8988T (cell line): Measurements from ENCODE around the gene CNNM4.
A peak's percentile ranks its signal among the peaks of the same experiment; 100 is the strongest.

Experiments
- DNase-seq: peaks from one replicate; pipeline ENCODE4 v3.0.0; 2011

The CNNM4 gene

GRCh38 chr2:96815326-96816126, 54.8 kb downstream of the CNNM4 start:
- DNase-seq, result peak; percentile 64

DNA sequence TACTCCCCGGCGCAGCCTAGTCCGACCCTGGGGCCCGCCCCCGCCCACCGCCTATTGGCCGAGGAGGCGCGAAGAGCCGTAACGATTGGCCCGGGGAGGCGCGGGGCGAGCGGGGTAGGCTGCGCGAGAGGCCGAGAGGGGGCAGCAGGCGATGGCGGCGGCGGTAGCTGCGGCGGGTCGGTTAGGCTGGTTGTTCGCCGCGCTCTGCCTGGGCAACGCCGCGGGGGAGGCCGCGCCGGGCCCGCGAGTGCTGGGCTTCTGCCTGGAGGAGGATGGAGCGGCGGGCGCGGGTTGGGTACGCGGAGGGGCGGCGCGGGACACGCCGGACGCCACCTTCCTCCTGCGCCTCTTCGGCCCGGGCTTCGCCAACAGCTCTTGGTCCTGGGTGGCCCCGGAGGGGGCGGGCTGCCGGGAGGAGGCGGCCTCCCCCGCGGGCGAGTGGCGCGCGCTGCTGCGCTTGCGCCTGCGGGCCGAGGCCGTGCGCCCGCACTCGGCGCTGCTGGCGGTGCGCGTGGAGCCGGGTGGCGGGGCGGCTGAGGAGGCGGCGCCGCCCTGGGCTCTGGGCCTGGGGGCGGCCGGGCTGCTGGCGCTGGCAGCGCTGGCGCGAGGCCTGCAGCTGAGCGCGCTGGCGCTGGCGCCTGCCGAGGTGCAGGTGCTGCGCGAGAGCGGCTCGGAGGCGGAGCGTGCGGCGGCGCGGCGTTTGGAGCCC, 55.6 kb downstream of the CNNM4 start, which contains the start of gene CNNM3:
TSS of gene CNNM3 (plus strand) at position 142 of the 709 bp plus-strand sequence. CDS start at position 152, 10 bp downstream.
- DNase-seq, result peak; percentile 99

- no peak for DNase-seq
Observed at GRCh38 chr2:96816836-96817702, 56.4 kb downstream of the CNNM4 start.

DNA sequence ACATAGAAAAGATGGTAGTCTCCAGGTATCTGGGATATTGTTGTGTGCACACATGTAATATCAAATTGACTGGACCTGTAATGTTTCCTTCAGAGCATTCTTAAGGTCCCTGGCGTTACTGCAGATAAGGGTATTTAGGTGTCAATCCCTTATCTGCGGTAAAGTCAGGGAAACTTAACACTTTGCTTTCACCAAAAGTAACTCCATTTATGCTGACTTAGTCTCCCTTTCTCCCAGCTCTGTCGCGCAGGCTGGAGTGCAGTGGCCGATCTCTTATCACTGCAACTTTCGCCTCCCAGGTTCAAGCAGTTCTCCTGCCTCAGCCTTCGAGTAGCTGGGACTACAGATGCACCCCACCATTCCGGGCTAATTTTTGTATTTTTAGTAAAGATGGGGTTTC, 57.2 kb downstream of the CNNM4 start:
- DNase-seq, result no peak

DNA sequence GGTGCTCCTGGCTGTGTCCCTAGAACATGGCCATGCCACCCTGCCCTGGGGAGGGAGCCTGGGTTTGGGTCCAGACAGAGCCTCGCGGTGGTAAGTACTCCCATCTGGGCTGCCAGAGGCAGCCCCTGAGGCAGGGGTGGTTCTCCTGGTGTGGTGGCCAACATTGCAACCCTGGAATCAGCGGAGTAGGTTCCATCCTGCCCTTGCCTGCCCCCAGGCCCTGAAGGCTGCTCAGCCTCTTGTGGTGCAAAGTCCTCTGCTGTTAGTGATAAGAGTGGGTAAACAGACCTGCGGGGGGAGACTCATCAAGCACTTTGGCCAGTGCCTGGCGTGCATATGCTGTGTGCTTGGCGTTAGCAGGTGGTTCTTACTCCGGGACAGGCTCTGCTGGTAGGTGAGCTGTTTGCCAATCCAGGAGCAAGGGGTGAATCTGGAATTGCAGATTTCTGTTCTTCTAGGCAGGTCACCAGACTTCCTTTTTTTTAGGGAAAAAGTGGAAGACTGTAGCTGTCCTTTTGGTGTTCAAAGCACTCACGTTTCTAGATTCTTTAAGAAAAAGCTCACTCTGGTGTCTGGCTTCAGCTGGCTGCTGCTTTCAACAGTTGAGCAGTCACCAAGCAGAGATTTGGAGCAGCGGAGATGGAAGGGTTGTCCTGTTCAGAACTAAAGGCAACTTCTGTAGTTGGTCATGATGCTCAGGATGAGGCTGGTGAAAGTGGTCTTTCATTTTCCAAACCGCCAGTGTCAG, 58.6 kb downstream of the CNNM4 start:
- no peak for DNase-seq

GRCh38 chr2:96819876-96820511, 59.3 kb downstream of the CNNM4 start:
- no peak for DNase-seq

- DNase-seq, result no peak
Observed at GRCh38 chr2:96821113-96821675, 60.5 kb downstream of the CNNM4 start.

DNA sequence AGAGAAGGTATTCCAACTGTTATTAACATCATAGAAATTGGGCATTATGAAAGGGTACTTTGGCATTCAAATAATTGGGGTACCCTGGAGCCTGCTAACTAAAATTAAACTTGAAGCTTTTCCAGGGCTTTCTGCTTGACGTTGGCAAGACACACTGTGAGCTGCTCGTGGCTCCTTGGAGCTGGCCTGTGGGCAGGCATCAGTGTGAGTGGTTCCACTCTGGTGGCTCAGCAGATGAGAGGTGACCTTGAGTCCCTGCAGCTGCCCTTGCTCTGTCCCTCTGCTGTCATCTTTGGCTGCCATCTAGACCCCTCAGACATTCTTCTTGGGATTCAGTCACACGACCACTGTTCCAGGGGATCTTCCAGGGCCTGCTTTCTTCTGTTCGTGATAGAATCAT, 62.1 kb downstream of the CNNM4 start:
- DNase-seq, result no peak

DNA sequence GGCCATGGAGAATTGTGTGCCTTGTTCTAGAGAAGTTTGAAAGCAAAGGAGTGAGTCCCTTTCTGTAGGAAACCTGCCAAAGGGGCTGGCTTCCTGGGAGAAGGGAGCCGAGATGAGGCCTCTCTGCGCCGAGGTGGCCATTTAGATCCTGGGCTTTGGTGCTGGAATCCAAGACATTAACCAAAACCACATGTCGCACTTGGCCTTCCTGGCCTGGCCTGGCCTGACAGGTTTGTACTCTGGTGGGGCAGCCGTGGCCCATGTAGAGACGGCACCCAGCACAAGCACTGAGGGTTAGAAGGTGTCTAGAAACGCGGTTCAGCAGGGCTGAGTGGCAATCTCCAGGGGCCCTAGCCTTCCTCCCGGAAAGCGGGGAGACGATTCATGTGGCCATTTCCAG, 62.5 kb downstream of the CNNM4 start:
- no peak for DNase-seq

DNA sequence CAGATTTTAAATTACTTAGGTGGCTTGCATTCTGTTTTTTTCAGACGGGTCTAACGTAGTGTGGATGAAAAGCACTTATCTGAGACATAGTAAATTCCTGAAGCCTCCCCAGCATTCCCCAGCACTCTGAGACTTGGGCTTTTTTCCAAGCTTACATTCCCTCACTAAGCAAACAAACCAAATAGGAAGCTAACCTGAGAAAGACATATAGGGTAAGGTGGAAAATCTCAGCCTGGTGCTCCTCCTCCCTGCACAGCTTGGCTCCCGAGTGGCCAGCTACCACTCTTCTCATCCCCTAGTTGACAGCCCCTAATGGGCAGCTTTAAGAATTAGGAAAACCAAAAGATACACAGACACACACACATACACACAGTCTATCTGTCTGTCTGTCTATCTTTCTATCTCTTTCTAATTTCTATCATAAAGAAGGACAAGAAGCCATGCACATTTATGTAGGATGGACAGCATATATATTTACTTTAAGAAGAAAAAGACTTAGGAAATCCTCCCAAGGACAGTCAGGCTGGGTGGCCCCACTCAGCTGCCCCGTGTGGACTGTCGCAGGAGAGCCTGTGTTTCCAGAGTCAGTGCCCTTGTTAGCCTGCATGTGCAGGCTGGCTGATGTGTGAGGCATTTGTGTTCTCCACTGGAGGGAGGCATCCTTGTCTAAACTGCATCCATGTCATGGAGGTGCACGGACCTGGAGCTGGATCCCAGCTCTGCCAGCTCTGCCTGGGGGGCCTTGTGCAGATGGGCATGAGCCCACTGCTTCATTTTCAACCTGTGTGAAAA, 63.6 kb downstream of the CNNM4 start:
- DNase-seq, result no peak

- DNase-seq, result no peak
Observed at GRCh38 chr2:96825057-96825456, 64.4 kb downstream of the CNNM4 start.

GRCh38 chr2:96826546-96827278, 66.0 kb downstream of the CNNM4 start:
- no peak for DNase-seq

DNA sequence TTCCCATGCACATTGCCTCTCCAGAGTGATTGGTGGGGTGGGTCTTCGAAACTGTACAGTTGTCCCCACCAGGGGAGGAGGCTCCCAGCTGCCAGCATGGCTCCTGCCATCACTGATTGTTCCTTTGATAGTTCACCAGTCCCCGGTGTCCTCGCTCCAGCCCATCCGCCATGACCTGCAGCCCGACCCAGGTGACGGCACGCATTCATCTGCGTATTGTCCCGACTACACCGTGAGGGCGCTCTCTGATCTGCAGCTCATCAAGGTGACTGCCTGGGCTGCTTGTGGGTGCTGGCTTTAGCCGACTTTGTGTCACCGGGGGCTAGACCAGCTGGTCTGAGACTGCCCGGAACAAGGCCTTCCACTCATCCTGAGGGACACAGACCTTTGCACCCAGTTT, 67.7 kb downstream of the CNNM4 start:
- DNase-seq, result no peak

DNA sequence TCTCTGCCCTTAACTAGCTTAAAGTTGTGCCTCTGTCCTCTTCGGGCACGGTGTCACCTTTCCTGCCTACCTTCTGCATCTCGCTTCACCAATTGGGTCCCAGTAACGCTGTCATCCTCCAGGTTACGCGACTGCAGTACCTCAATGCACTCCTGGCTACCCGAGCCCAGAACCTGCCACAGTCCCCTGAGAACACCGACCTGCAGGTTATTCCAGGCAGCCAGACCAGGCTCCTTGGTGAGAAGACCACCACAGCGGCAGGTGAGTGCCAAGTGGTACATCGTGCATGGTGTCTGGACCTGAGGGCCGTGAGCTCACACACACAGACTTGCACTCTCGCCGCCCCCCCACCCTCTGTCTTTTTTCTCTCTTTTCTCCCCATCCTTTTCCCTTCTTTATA, 68.2 kb downstream of the CNNM4 start:
- no peak for DNase-seq

GRCh38 chr2:96830044-96830562, 69.4 kb downstream of the CNNM4 start:
- DNase-seq, result no peak

DNA sequence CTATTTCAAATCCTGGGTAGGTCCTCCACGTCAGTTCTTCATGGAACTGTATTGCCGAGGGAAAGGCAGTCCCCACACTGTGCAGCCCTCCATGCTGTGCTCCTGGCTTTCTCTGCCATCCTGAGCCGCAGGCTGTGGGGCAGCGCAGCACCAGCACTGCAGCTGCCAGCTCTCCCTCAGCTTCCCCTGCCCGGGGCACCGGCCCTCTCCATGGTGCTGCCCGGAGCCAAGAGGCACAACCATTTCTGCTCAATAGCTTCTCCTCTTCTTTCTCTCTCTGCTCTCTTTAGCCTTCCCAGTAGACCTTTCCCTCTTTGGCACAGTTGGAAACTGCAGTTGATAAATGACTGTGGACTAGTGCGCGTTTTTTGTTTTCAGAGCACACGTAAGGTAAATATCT, 71.0 kb downstream of the CNNM4 start:
- DNase-seq, result no peak

GRCh38 chr2:96832408-96832753, 71.7 kb downstream of the CNNM4 start:
- no peak for DNase-seq

DNA sequence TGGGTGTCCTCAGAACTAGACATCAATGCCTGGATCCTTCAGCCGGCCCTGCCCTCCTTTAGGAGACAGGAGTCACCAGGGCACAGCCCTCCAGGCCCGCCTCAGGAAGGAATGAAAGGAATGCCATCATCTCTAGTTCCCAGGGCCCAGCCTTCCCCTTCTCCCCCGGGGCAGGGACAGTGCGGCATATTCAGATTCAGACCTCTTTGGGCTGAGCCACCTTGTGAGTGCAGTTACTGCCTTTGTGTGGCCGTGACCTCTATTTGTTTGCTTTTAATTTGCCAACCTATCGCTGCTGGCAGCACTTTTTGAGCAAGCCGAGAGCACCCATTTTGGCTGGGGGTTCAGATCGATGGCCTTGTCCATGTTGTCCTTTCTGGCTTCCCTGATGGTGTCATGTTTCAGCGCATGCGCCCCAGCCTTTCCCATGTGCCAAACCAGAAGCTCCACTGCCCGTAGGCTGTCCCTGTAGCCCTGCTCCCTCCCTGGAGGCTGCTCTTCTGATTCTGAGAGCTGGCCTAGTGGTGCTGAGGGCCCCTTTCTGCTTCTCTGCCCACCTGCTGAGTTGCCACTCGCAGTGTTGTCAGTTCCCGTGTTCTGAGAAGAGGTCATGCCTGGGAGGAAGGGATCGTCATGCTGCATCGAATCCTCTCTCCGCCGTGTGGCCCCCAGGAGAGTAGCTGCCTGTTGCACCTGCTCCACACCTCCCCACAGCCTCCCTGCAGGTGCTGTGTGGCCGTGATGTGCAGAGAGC, 72.2 kb downstream of the CNNM4 start:
- DNase-seq, result peak; percentile 80

DNA sequence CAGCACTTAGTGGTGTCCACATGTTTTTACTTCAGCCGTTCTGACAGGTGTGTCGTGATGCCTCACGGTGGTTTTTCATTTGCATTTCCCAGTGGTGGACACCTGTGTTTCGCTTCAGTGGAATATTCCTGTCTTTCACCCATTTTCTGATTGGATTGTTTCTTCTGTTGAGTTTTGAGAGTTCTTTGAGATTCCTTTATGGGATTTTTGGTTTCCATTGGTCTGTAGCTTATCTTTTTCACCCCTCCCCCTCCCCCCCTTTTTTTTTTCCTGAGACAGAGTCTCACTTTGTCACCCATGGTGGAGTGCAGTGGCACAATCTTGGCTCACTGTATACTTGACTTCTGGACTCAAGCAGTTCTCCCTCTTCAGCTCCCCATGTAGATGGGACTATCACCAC, 75.1 kb downstream of the CNNM4 start:
- no peak for DNase-seq
